Umbilical cord (tissue), 2 donors: ENCODE measurements around the gene CEP41. TPM values are rescaled to one million over a fixed set of nuclear protein-coding genes. Genes with fewer than 3 reads are reported as not detected.

Experiments
- DNase-seq: peaks from one replicate; pipeline ENCODE4 v3.0.0-alpha.2; 2015; ENCODE audit warnings: low spot score
- total RNA-seq: library from RNA; depleted of rRNA; stranded (reverse); fragments of >200 nt; gene quantifications from one replicate; pipeline ENCODE4 v1.2.3, GENCODE V29; 2014; ENCODE audit warnings: low replicate concordance; ENCODE audit not compliant: insufficient read depth

CEP41 gene
- total RNA-seq, 1 donor from 2014 or later, result 6.7 TPM

DNA sequence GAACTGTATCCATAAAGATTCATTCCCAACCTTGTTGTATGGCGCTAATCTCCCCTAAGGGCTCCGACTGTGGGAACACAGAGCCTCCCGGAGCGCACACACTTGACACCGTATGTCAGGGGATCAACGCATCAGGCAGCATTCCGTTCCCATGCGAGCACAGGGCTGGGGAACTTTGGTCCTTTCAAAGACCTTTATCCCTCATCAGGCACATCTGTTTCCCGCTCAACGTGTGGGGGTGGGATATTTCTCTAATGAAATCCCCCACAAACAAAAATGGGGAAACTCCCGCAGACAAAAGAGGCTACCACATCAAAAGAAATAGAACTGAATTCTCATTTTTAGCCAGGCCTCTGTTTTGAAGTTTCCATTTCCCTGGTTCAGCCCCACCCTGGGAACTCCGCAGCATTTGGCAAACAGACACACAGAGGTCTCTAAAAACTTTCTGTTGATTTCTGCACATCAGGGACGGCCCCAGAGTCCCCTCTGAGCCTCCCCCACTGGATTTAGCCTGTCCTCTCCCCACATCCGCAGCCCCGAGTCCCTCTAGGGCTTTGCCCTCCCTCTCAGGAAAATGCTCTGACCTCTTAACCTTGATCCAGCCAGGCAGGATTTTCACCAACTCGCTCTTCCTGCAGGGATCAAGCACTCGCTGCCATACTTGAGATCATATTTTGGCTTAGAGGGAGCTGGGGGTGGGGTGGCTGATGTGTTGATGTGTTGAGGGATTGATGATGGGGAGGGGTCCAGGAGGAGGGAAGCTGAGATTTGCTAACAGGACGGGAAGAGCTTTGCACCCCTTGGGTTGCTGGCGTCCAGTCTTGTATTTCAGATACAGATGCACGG is 89.6 kb downstream of the CEP41 start:
- peak; percentile 88 for DNase-seq

DNA sequence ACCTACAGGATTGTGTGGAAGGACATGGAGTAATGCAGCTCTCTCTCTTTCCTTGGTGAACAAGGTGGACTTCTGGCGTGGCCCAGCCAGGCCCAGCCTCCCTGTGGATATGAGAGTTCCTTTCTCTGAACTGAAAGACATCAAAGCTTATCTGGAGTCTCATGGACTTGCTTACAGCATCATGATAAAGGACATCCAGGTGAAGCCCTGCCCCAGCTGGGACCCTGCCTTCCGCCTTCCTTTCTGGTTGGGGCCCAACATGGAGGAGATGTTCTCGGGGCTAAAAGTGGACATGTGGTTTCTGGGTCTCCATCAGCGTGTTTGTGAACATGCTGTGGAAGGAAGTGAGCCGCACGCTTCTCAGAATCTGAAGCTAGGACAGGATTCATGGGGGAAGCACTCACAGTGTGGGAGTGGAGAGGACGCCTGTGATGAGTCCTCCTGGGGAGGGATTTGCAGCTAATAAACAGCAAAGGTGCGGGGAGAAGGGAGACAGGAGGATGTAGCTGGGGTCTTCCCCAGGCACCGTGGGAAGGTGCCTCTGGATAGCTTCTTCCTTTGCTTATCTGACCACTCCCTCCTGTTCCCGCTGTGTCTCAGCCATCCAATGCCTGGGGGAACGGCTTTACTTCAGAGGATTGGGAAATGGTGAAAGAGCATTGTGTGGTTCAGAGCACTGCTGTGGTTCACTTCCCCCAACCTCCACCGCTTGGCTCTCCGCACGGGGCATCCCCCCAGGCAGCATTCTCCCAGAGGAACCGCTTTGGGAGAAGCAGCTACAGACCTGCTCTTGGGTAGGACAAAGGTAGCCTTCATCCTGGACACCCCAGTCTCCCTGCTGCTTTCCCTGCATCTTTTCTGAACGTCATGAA is 90.7 kb downstream of the CEP41 start:
- peak; percentile 77 for DNase-seq

- no peak for DNase-seq
These were observed 93.9 kb downstream of the CEP41 start for GRCh38 chr7:130346941-130347340.

- DNase-seq, result no peak
These were observed 94.5 kb downstream of the CEP41 start for GRCh38 chr7:130346177-130346905.

GRCh38 chr7:130345725-130346124 is 95.1 kb downstream of the CEP41 start:
- no peak for DNase-seq

- DNase-seq, result no peak
These were observed 95.7 kb downstream of the CEP41 start for GRCh38 chr7:130345136-130345535.

DNA sequence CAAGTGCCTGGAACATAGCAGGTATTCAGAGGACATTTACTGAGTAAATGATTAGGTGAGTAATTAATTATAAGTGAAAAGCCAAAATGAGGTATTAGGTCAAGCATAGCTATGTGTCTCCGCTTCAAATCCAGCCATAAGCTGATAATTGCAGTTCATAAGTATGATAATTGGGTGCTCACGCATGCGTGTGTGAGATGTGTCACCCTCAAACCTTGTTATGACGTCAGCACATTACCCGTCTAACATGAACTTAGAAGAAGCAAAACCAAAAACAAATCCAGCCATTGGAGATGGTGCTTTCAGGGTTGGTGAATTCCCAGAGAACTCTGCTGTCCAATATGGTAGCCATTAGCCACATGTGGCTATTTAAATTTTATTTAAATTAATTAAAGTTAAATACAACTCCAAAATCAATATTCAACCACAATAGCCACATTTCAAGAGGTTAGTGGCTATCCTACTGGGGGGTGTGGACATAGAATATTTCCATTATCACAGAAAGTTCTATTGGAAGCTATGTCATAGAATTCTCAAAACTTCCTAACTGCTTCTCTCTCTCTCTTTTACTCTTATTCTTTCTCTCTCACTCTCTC is 96.4 kb downstream of the CEP41 start, which contains the start of gene CPA5:
Gene CPA5, plus strand, starts transcription at position 546 of the 596 bp plus-strand sequence. CDS start 1,670 bp downstream, outside the sequence.
- DNase-seq, result no peak

Other genes starting within 250 kb of the CEP41 start
- 23.1 TPM for gene TMEM209, start 235.6 kb downstream of the CEP41 start, total RNA-seq
- gene SSMEM1, start 233.2 kb downstream of the CEP41 start, total RNA-seq, result not detected
- 1.9 TPM for gene CPA2, start 174.2 kb downstream of the CEP41 start, total RNA-seq
- gene CPA4, start 147.9 kb downstream of the CEP41 start, total RNA-seq, result 32.7 TPM
- 0.72 TPM for gene CPA5, start 96.2 kb downstream of the CEP41 start, total RNA-seq
- gene CPA1, start 60.5 kb downstream of the CEP41 start, total RNA-seq, result 7.0 TPM
- gene MEST, start 51.1 kb upstream of the CEP41 start, total RNA-seq, result 417 TPM
- 22.9 TPM for gene COPG2, start 227.7 kb upstream of the CEP41 start, total RNA-seq
- gene TSGA13, start 245.5 kb upstream of the CEP41 start, total RNA-seq, result 0.72 TPM